Stimulated activated CD4-positive, alpha-beta T cell treated with anti-CD3 and anti-CD28 coated beads, Interleukin-2, amount 100 ng/mL, for 4 hours (primary cell): Measurements from ENCODE around the gene RHOF.
"Not testable (repeated sequence)": the region's sequence is repeated elsewhere in the genome, so short reads cannot be mapped to it uniquely, and the experiment has no call there.

Source experiments
- DNase-seq: peaks from one replicate; pipeline ENCODE4 v3.0.0-alpha.2; 2020; ENCODE audit warnings: low read depth

Gene RHOF

GRCh38 chr12:121775501-121775900 lies 18.0 kb downstream of the RHOF start:
- no peak for DNase-seq

GRCh38 chr12:121774968-121775474 lies 18.5 kb downstream of the RHOF start:
- no peak for DNase-seq

- peak; percentile 64 for DNase-seq
Measured at GRCh38 chr12:121773011-121773777, 20.3 kb downstream of the RHOF start.

- no peak for DNase-seq
Measured at GRCh38 chr12:121770813-121771625, 22.5 kb downstream of the RHOF start.

- DNase-seq = no peak
Measured at GRCh38 chr12:121770388-121770787, 23.1 kb downstream of the RHOF start.

- DNase-seq = no peak
Measured at GRCh38 chr12:121769831-121770301, 23.6 kb downstream of the RHOF start.

- no peak for DNase-seq
Measured at GRCh38 chr12:121769297-121769830, 24.1 kb downstream of the RHOF start.

- DNase-seq = no peak
Measured at GRCh38 chr12:121767525-121768016, 25.9 kb downstream of the RHOF start.

GRCh38 chr12:121766290-121767039 lies 27.0 kb downstream of the RHOF start:
- DNase-seq = no peak

- DNase-seq = no peak
Measured at GRCh38 chr12:121765573-121765972, 27.9 kb downstream of the RHOF start.

GRCh38 chr12:121764808-121765207 lies 28.7 kb downstream of the RHOF start:
- DNase-seq = no peak

GRCh38 chr12:121762269-121762668 lies 31.2 kb downstream of the RHOF start:
- no peak for DNase-seq

- not testable (repeated sequence) for DNase-seq
Measured at GRCh38 chr12:121758536-121758935, 35.0 kb downstream of the RHOF start.

GRCh38 chr12:121755591-121755990 lies 37.9 kb downstream of the RHOF start:
- no peak for DNase-seq

GRCh38 chr12:121754836-121755235 lies 38.7 kb downstream of the RHOF start:
- DNase-seq = no peak

- DNase-seq = no peak
Measured at GRCh38 chr12:121753844-121754264, 39.6 kb downstream of the RHOF start.

- DNase-seq = no peak
Measured at GRCh38 chr12:121751749-121752351, 41.6 kb downstream of the RHOF start.

GRCh38 chr12:121751034-121751433 lies 42.5 kb downstream of the RHOF start:
- DNase-seq = no peak

GRCh38 chr12:121750507-121750955 lies 43.0 kb downstream of the RHOF start:
- DNase-seq = peak; percentile 14

- DNase-seq = no peak
Measured at GRCh38 chr12:121749267-121749666, 44.2 kb downstream of the RHOF start.

GRCh38 chr12:121748571-121749265 lies 44.8 kb downstream of the RHOF start:
- DNase-seq = no peak
